Testis (tissue), 3 donors: ENCODE results near the gene NUDT3. TPM values are rescaled to one million over a fixed set of nuclear protein-coding genes. Genes with fewer than 3 reads are reported as not detected.

Source experiments
- DNase-seq: peaks from one replicate; pipeline ENCODE4 v3.0.0-alpha.2; 2019
- H3K27ac ChIP-seq, 2 donors: fragments of 200-600 bp; sonication (generic); one replicate each; pipeline ENCODE4 v1.5.1; 2019
- H3K27me3 ChIP-seq: fragments of 200-600 bp; sonication (generic); one replicate; pipeline ENCODE4 v1.5.1; 2019
- H3K36me3 ChIP-seq: fragments of 200-600 bp; sonication (generic); one replicate; pipeline ENCODE4 v1.5.1; 2017; ENCODE audit warnings: low read depth; ENCODE audit errors: missing control alignments
- H3K4me1 ChIP-seq: fragments of 200-600 bp; sonication (generic); one replicate; pipeline ENCODE4 v1.5.1; 2019
- H3K4me3 ChIP-seq, 2 donors: fragments of 200-600 bp; sonication (generic); one replicate each; pipeline ENCODE4 v1.5.1; 2017 to 2019
- H3K9me3 ChIP-seq: fragments of 200-600 bp; sonication (generic); one replicate; pipeline ENCODE4 v1.5.1; 2017
- CTCF ChIP-seq, 3 experiments: fragments of 450-650 bp in 2 of 3; fragments of 200-600 bp in 1 of 3; sonication (generic) in 1 of 3; IDR thresholded peaks; one replicate each; pipeline ENCODE4 v1.5.1; 2016 to 2019; ENCODE audit warnings: antibody characterized with exemption in 3 of 3, mild to moderate bottlenecking in 2 of 3, moderate library complexity in 1 of 3
- POLR2A ChIP-seq: fragments of 450-650 bp; IDR thresholded peaks from one replicate; pipeline ENCODE4 v1.6.1; 2017; ENCODE audit warnings: antibody characterized with exemption, mild to moderate bottlenecking, moderate library complexity
- WGBS, 2 donors: methylation state at CpG; one replicate each; pipeline ENCODE4 v1.1.5; 2018; 5-methylcytosine and 5-hydroxymethylcytosine counted together
- intact Hi-C: fragments of 100-400 bp; cut with DNase I; formaldehyde crosslinking; loops from one replicate; pipeline ENCODE4 v1.15.1; 2023; ENCODE audit warnings: low total_unique reads
- polyA plus RNA-seq: library from polyadenylated mRNA; stranded (reverse); fragments of 350-450 nt; fragmentation: Illumina TruSeq; extraction: RNeasy Lipid Tissue Mini Kit (QIAGEN cat#74804); gene quantifications from one replicate; pipeline ENCODE4 v1.2.3, GENCODE V29; 2014; ENCODE audit warnings: low read depth, low replicate concordance; ENCODE audit not compliant: insufficient read depth
- total RNA-seq, 2 donors: library from RNA; depleted of rRNA; stranded (reverse); fragments of >200 nt; gene quantifications; one replicate each; pipeline ENCODE4 v1.2.3, GENCODE V29; 2016

Gene NUDT3
- total and polyA plus RNA-seq, 3 donors from 2014 or later: 18.7 to 28.3 (median 24.0) TPM

DNA sequence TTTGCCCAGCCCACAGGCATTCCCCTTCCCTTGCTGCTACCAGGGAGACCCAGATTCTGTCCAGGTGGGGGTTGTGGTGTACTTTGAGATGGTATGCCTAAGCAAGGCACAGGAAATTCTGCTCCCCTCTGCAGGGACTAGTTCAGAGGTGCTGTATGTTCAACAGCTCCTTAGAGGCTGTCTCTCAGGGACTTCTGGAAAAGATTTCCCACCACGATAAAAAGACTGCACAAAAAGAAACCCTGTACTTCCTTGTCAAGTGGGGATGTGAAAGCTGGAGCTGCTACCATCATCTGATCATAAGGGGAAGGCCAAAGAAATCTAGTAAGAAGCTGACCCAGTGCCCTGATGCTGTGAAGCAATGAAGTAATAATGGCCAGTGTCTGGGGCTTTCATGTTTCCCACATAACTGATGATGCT is 92.1 kb downstream of the NUDT3 start:
- DNase-seq: no peak
- 84 to 100% methylated on average over 1 of the region's 1 CpG for WGBS, 2 donors
- Histone ChIP-seq H3K4me1 (no peaks in the 10 kb centered on the region), H3K36me3 (no peaks in the 10 kb centered on the region), H3K27me3 (no peaks in the 10 kb centered on the region), H3K4me3 (no peak overlapping the region), H3K9me3 (no peaks in the 10 kb centered on the region), H3K27ac (no peak overlapping the region)
- intact Hi-C loops: no loop called here
- no peak for TF ChIP-seq CTCF (IDR thresholded peaks at IDR 0.05)
- TF ChIP-seq POLR2A: no peak

GRCh38 chr6:34298941-34299340 is 93.5 kb downstream of the NUDT3 start:
- Histone ChIP-seq H3K4me3 (no peak overlapping the region), H3K27me3 (no peaks in the 10 kb centered on the region), H3K27ac (no peak overlapping the region), H3K4me1 (no peaks in the 10 kb centered on the region), H3K36me3 (no peaks in the 10 kb centered on the region), H3K9me3 (no peaks in the 10 kb centered on the region)
- TF ChIP-seq POLR2A (no peak), CTCF (IDR thresholded peaks at IDR 0.05) (no peak)
- no peak for DNase-seq
- 34 to 53% methylated on average over 2 of the region's 2 CpGs for WGBS, 2 donors
- intact Hi-C loops: no loop called here

- TF ChIP-seq CTCF (IDR thresholded peaks at IDR 0.05) (no peak), POLR2A (no peak)
- intact Hi-C loops: no loop called here
- H3K9me3 ChIP-seq: no peaks in the 10 kb centered on the region
- H3K36me3 ChIP-seq: no peaks in the 10 kb centered on the region
- no peak overlapping the region for H3K27ac ChIP-seq
- H3K4me3 ChIP-seq: no peak overlapping the region
- no peak for DNase-seq
- H3K4me1 ChIP-seq: no peaks in the 10 kb centered on the region
- 72 to 85% methylated on average over 3 of the region's 3 CpGs for WGBS, 2 donors
- no peaks in the 10 kb centered on the region for H3K27me3 ChIP-seq
Observed at GRCh38 chr6:34295721-34296120, 96.7 kb downstream of the NUDT3 start.

DNA sequence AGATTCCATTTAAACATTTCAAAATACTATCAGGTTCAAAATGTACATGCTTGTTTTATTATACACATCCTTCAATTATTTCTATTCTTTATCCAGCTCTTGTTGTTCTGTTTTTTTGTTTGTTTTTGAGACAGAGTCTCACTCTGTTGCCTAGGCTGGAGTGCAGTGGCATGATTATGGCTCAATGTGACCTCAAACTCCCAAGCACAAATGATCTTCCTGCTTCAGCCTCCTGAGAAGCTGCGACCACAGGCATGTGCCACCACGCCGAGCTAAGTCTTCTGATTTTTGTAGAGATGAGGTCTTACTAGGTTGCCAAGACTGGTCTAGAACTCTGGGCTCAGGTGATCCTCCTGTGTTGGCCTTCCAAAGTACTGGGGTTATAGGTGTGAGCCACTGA is 99.5 kb downstream of the NUDT3 start:
- H3K4me3 ChIP-seq: no peak overlapping the region
- DNase-seq: no peak
- intact Hi-C loops: no loop called here
- H3K27ac ChIP-seq: no peak overlapping the region
- 100% methylated on average over 2 to 3 of the region's 3 CpGs for WGBS, 2 donors
- H3K4me1 ChIP-seq: no peaks in the 10 kb centered on the region
- H3K9me3 ChIP-seq: no peaks in the 10 kb centered on the region
- H3K36me3 ChIP-seq: no peaks in the 10 kb centered on the region
- TF ChIP-seq CTCF (IDR thresholded peaks at IDR 0.05): no peak
- no peak for TF ChIP-seq POLR2A
- no peaks in the 10 kb centered on the region for H3K27me3 ChIP-seq

- Histone ChIP-seq H3K36me3 (no peaks in the 10 kb centered on the region), H3K4me3 (no peak overlapping the region), H3K27me3 (no peaks in the 10 kb centered on the region), H3K4me1 (no peaks in the 10 kb centered on the region), H3K9me3 (no peaks in the 10 kb centered on the region), H3K27ac (no peak overlapping the region)
- 93 to 95% methylated on average over 10 to 11 of the region's 11 CpGs for WGBS, 2 donors
- no peak for TF ChIP-seq POLR2A
- no peak for TF ChIP-seq CTCF (IDR thresholded peaks at IDR 0.05)
- DNase-seq: no peak
- intact Hi-C loops: no loop called here
Observed at GRCh38 chr6:34289137-34289536, 103.3 kb downstream of the NUDT3 start.
